ENCODE data around the gene MNX1. TPM values are rescaled to one million over a fixed set of nuclear protein-coding genes. Genes with fewer than 3 reads are reported as not detected.

Gene MNX1
- total RNA-seq = 0.67 TPM
- polyA plus RNA-seq = not detected

DNA sequence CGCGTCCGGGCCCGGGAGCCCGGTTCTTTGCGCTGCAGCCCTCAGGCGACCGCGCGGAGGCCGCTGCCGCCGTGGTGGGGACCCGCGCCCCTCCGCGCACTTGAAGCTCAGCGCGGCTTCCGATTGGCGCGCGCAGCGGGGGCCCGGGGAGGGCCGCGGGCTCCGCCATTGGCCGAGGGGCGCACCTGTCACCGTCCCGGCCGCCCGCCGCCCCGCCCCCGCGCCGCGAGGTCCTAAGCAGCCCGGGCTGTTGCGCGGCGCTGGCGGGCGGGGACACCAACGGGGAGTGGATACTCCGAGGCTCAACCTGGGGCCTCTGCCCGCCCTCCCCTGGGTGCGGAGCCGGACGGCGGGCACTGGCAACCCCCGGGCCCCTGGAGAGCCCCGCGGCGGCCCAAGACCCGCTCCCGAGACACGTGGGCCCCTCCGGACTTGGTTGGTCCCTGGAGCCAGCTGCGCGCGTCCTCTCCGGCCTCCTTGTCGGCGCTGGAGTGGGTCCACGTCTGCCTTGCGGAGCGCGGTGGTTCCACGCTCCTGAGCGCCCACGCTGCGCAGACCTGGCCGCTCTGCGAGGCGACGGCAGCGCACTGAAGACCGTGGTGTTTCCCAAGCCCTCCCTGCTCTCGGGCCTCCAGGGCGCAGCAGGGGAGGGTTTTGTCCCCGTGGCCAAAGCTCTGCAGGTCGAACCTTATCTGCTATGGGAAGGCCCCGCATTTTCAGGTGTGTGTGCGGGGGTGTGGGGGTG, at the start of gene MNX1:
TSS of gene MNX1 (minus strand) at position 76 of the 745 bp plus-strand sequence. CDS start 313 bp downstream, outside the sequence.
- Mint-ChIP-seq H3K4me1 (peaks cover 0 to 19% (median 11%) of the 10 kb centered on the region in 4 donors), H3K27ac (no peak within 1 kb of the TSS), H3K4me3 (peak within 1 kb of the TSS; percentile 34 to 66 (median 65)), H3K36me3 (no peaks in the 10 kb centered on the region), H3K9me3 (peaks cover 0 to 2% (median 0%) of the 10 kb centered on the region in 7 donors), H3K27me3 (peaks cover 81% of the 10 kb centered on the region)
- no peak within 1 kb of the TSS for H3K27ac ChIP-seq (ENCODE audit: insufficient read depth, low read length, poor library complexity, severe bottlenecking)
- ATAC-seq (ENCODE audit: low read depth in 2 of 2) (peak; percentile 63 to 64), DNase-seq (peak; percentile 13 to 62 (median 30))
- H3K9me3 ChIP-seq (ENCODE audit: control insufficient read depth in 2 of 2, low read length in 2 of 2) = no peaks in the 10 kb centered on the region
- peaks cover 19% of the 10 kb centered on the region for H3K4me1 ChIP-seq (ENCODE audit: control insufficient read depth, insufficient read depth, low read length, poor library complexity, severe bottlenecking)
- H3K36me3 ChIP-seq (ENCODE audit: control insufficient read depth, insufficient read depth, low read length) = no peaks in the 10 kb centered on the region
- H3K27me3 ChIP-seq (ENCODE audit: control insufficient read depth, insufficient read depth, low read length) = peaks cover 29% of the 10 kb centered on the region
- no peak within 1 kb of the TSS for H3K4me3 ChIP-seq (ENCODE audit: low read depth, low read length)

DNA sequence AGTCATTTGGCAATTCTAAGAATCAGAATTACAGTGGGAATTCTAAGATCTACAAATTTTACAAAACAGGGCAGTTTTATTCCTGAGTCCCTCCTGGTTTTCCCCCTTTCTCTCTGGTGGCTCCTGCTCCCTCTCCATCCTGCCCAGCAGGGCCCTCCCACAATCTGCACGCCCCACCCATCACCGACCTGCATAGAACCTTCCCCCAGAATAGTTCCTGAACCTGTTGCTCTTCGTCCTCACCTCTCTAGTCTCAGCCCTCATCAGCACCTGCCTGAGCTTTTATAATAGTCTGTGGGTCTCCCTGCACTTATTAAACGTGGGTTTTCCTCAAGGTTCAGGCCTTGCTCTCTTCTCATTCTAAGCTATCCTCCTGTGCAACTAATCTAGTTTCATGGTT, 49.1 kb upstream of the MNX1 start:
- no peak overlapping the region for H3K4me3 Mint-ChIP-seq
- H3K9me3 Mint-ChIP-seq = peaks cover 0 to 23% (median 7%) of the 10 kb centered on the region in 7 donors
- no peak for DNase-seq

DNA sequence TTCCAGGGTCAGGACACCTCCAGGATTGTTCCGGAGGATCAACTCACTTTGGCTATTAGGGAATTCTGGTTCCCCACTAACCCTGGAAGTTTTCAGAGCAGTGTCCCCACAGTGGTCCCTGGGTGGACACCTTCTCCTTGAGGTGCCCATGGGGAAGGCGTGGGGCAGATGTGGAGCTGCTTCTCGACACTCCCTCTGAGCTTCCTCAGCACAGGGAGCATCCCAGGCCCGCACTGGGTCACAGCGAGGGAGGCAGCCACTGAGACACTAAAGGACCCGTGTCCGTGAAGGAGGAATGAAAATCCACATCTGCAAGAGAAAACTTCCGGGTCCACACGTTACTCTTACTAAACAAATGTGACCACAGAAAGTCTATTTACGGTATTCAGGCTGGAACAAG, 48.2 kb upstream of the MNX1 start:
- no peaks in the 10 kb centered on the region for H3K36me3 Mint-ChIP-seq
- H3K4me1 ChIP-seq (ENCODE audit: control insufficient read depth, insufficient read depth, low read length, poor library complexity, severe bottlenecking) = no peaks in the 10 kb centered on the region
- H3K36me3 ChIP-seq (ENCODE audit: control insufficient read depth, insufficient read depth, low read length) = no peaks in the 10 kb centered on the region
- peaks cover 0 to 18% (median 9%) of the 10 kb centered on the region in 7 donors for H3K9me3 Mint-ChIP-seq
- H3K27ac Mint-ChIP-seq = no peak overlapping the region
- ATAC-seq (ENCODE audit: low read depth in 2 of 2) (no peak), DNase-seq (no peak)
- no peak overlapping the region for H3K27ac ChIP-seq (ENCODE audit: insufficient read depth, low read length, poor library complexity, severe bottlenecking)
- no peaks in the 10 kb centered on the region for H3K4me1 Mint-ChIP-seq
- H3K27me3 Mint-ChIP-seq = peaks cover 33% of the 10 kb centered on the region
- no peaks in the 10 kb centered on the region for H3K27me3 ChIP-seq (ENCODE audit: control insufficient read depth, insufficient read depth, low read length)
- H3K4me3 Mint-ChIP-seq = no peak overlapping the region
- peaks cover 2 to 6% of the 10 kb centered on the region in 2 experiments for H3K9me3 ChIP-seq (ENCODE audit: control insufficient read depth in 2 of 2, low read length in 2 of 2)
- H3K4me3 ChIP-seq (ENCODE audit: low read depth, low read length) = no peak overlapping the region

More for the DNA sequence above, 49.1 kb upstream of the MNX1 start:
- no peak overlapping the region for H3K4me3 ChIP-seq (ENCODE audit: low read depth, low read length)
- no peaks in the 10 kb centered on the region for H3K27me3 ChIP-seq (ENCODE audit: control insufficient read depth, insufficient read depth, low read length)
- no peaks in the 10 kb centered on the region for H3K4me1 Mint-ChIP-seq
- H3K36me3 ChIP-seq (ENCODE audit: control insufficient read depth, insufficient read depth, low read length) = no peaks in the 10 kb centered on the region
- peaks cover 33% of the 10 kb centered on the region for H3K27me3 Mint-ChIP-seq
- no peak overlapping the region for H3K27ac Mint-ChIP-seq
- H3K36me3 Mint-ChIP-seq = no peaks in the 10 kb centered on the region
- peaks cover 2 to 6% of the 10 kb centered on the region in 2 experiments for H3K9me3 ChIP-seq (ENCODE audit: control insufficient read depth in 2 of 2, low read length in 2 of 2)
- ATAC-seq (ENCODE audit: low read depth in 2 of 2) = no peak
- no peaks in the 10 kb centered on the region for H3K4me1 ChIP-seq (ENCODE audit: control insufficient read depth, insufficient read depth, low read length, poor library complexity, severe bottlenecking)
- H3K27ac ChIP-seq (ENCODE audit: insufficient read depth, low read length, poor library complexity, severe bottlenecking) = no peak overlapping the region

DNA sequence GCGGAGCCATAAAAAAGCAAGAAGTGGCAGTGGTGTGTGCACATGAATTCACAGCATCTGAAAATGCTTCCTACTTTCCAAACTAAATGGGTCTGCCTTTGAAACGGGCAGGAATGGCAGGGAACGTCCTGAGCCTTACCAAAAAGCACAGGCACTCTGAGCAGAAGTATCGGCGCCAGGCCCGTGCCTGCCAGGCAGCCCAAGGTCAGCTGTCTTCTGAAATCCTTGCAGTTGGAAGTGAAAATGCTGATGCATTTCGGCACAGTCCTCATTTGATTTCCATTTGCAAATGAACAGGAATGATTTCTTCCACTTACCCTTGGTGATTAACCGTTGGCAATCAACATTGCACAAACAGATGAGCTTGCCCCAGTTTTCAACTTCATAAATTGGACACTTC, 47.6 kb upstream of the MNX1 start:
- Mint-ChIP-seq H3K36me3 (no peaks in the 10 kb centered on the region), H3K27ac (no peak overlapping the region), H3K27me3 (peaks cover 39% of the 10 kb centered on the region), H3K9me3 (peaks cover 0 to 16% (median 8%) of the 10 kb centered on the region in 7 donors), H3K4me1 (no peaks in the 10 kb centered on the region), H3K4me3 (no peak overlapping the region)
- Histone ChIP-seq H3K36me3 (ENCODE audit: control insufficient read depth, insufficient read depth, low read length) (no peaks in the 10 kb centered on the region), H3K27ac (ENCODE audit: insufficient read depth, low read length, poor library complexity, severe bottlenecking) (no peak overlapping the region), H3K4me1 (ENCODE audit: control insufficient read depth, insufficient read depth, low read length, poor library complexity, severe bottlenecking) (no peaks in the 10 kb centered on the region), H3K4me3 (ENCODE audit: low read depth, low read length) (no peak overlapping the region), H3K9me3 (ENCODE audit: control insufficient read depth in 2 of 2, low read length in 2 of 2) (peaks cover 0 to 6% of the 10 kb centered on the region in 2 experiments), H3K27me3 (ENCODE audit: control insufficient read depth, insufficient read depth, low read length) (no peaks in the 10 kb centered on the region)
- DNase-seq (no peak), ATAC-seq (ENCODE audit: low read depth in 2 of 2) (no peak)

DNA sequence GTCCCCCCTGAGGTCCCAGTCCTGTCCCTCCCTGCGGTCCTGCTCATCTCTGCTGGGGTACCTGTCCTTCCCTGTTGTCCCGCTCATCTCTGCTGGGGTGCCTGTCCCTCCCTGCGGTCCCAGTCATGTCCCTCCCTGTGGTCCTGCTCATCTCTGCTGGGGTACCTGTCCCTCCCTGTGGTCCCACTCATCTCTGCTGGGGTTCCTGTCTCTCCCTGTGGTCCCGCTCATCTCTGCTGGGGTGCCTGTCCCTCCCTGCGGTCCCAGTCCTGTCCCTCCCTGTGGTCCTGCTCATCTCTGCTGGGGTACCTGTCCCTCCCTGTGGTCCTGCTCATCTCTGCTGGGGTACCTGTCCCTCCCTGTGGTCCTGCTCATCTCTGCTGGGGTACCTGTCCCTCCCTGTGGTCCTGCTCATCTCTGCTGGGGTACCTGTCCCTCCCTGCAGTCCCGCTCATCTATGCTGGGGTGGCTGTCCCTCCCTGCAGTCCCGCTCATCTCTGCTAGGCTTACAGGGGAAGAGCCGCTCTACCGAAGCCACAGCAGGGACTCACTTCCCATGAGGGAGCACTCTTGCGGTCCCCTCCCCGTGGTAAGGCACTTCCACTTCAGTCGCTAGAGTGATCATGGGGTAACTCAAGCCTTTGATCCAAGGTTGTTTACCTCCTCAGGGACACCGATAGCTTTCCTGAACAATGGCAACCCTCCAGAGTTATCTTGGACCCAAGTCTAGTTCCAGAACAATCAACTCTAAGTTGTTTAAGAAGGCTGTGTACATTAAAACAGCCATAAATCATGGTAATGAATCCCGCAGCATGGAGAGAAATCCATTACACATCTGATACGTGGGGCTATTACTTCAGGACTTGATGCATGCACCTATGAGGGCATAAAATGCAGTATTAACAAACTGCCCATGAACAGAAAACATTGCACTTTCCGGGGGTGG, 46.8 kb upstream of the MNX1 start:
- Mint-ChIP-seq H3K27ac (no peak overlapping the region), H3K36me3 (no peaks in the 10 kb centered on the region), H3K27me3 (peaks cover 38% of the 10 kb centered on the region), H3K9me3 (peaks cover 0 to 7% (median 5%) of the 10 kb centered on the region in 7 donors), H3K4me1 (no peaks in the 10 kb centered on the region), H3K4me3 (no peak overlapping the region)
- Histone ChIP-seq H3K36me3 (ENCODE audit: control insufficient read depth, insufficient read depth, low read length) (no peaks in the 10 kb centered on the region), H3K27ac (ENCODE audit: insufficient read depth, low read length, poor library complexity, severe bottlenecking) (no peak overlapping the region), H3K9me3 (ENCODE audit: control insufficient read depth in 2 of 2, low read length in 2 of 2) (peaks cover 0 to 5% of the 10 kb centered on the region in 2 experiments), H3K4me3 (ENCODE audit: low read depth, low read length) (no peak overlapping the region), H3K4me1 (ENCODE audit: control insufficient read depth, insufficient read depth, low read length, poor library complexity, severe bottlenecking) (no peaks in the 10 kb centered on the region), H3K27me3 (ENCODE audit: control insufficient read depth, insufficient read depth, low read length) (no peaks in the 10 kb centered on the region)
- DNase-seq (no peak), ATAC-seq (ENCODE audit: low read depth in 2 of 2) (no peak)

DNA sequence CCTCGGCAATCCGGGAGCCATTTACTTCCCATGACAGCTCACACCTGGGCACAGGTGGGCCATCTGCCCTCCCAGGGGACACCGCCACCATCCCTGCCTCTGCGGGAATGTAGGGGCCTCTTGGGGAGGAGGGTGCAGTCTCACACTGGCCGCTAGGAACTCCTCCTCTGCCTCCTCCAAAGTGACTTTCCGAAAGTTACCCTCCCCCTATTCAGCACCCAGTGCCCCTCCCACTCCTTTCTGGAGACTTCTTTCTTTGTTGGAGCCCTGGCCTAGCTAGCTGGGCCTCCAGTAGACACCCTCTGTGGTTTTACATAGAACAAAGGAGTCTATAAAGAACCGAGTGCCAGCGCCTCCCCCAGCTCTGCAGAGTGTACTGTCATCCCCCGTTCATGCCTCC, 45.8 kb upstream of the MNX1 start:
- DNase-seq = no peak
- H3K27ac Mint-ChIP-seq = no peak overlapping the region
- no peaks in the 10 kb centered on the region for H3K36me3 Mint-ChIP-seq
- H3K27ac ChIP-seq (ENCODE audit: insufficient read depth, low read length, poor library complexity, severe bottlenecking) = no peak overlapping the region
- H3K9me3 Mint-ChIP-seq = peaks cover 0 to 7% (median 2%) of the 10 kb centered on the region in 7 donors
- no peaks in the 10 kb centered on the region for H3K27me3 ChIP-seq (ENCODE audit: control insufficient read depth, insufficient read depth, low read length)
- H3K9me3 ChIP-seq (ENCODE audit: control insufficient read depth in 2 of 2, low read length in 2 of 2) = no peaks in the 10 kb centered on the region
- no peak overlapping the region for H3K4me3 ChIP-seq (ENCODE audit: low read depth, low read length)
- no peaks in the 10 kb centered on the region for H3K36me3 ChIP-seq (ENCODE audit: control insufficient read depth, insufficient read depth, low read length)
- no peak for ATAC-seq (ENCODE audit: low read depth in 2 of 2)
- peaks cover 31% of the 10 kb centered on the region for H3K27me3 Mint-ChIP-seq
- H3K4me1 ChIP-seq (ENCODE audit: control insufficient read depth, insufficient read depth, low read length, poor library complexity, severe bottlenecking) = no peaks in the 10 kb centered on the region
- H3K4me3 Mint-ChIP-seq = no peak overlapping the region
- H3K4me1 Mint-ChIP-seq = no peaks in the 10 kb centered on the region

DNA sequence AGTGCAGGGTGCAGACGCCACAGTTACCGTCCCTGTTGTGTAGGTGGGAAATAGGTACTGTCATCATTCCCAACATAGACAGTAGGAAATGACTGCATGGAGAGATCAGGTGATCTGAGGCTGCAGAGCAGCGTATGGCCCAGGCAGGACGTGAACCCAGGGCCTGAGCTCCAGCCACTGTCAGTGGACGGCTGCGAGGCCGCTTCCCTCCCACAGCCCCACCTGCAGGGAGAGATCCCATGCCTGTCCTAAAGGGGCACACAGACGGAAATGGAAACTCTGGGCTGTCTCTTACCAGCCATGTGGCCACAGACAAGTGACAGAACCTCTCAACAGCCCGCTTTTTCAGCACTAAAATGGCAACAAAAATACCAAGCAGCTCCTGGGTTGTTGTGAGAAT, 44.5 kb upstream of the MNX1 start:
- H3K4me1 ChIP-seq (ENCODE audit: control insufficient read depth, insufficient read depth, low read length, poor library complexity, severe bottlenecking) = no peaks in the 10 kb centered on the region
- H3K27ac Mint-ChIP-seq = no peak overlapping the region
- no peaks in the 10 kb centered on the region for H3K4me1 Mint-ChIP-seq
- no peak overlapping the region for H3K27ac ChIP-seq (ENCODE audit: insufficient read depth, low read length, poor library complexity, severe bottlenecking)
- H3K27me3 ChIP-seq (ENCODE audit: control insufficient read depth, insufficient read depth, low read length) = no peaks in the 10 kb centered on the region
- ATAC-seq (ENCODE audit: low read depth in 2 of 2) (no peak), DNase-seq (no peak)
- H3K27me3 Mint-ChIP-seq = peaks cover 28% of the 10 kb centered on the region
- H3K36me3 Mint-ChIP-seq = no peaks in the 10 kb centered on the region
- H3K9me3 ChIP-seq (ENCODE audit: control insufficient read depth in 2 of 2, low read length in 2 of 2) = no peaks in the 10 kb centered on the region
- H3K36me3 ChIP-seq (ENCODE audit: control insufficient read depth, insufficient read depth, low read length) = no peaks in the 10 kb centered on the region
- no peak overlapping the region for H3K4me3 Mint-ChIP-seq
- peaks cover 0 to 7% (median 2%) of the 10 kb centered on the region in 7 donors for H3K9me3 Mint-ChIP-seq
- H3K4me3 ChIP-seq (ENCODE audit: low read depth, low read length) = no peak overlapping the region

Data from CD4-positive, CD25-positive, alpha-beta regulatory T cell (primary cell).